GM13977 (cell line): Measurements from ENCODE around the gene C1QA.
"Not testable (repeated sequence)": the region's sequence is repeated elsewhere in the genome, so short reads cannot be mapped to it uniquely, and the experiment has no call there.

Experiments
- DNase-seq: peaks from one replicate; pipeline ENCODE4 v3.0.0; 2012; ENCODE audit warnings: low spot score
- in situ Hi-C: fragments of 300-500 bp; cut with MboI; formaldehyde crosslinking; loops from one replicate; pipeline ENCODE4 v1.12.0; 2022; ENCODE audit warnings: low sequenced_read_pairs, low pct_unique_long_range_greater_than_20kb, mixed read lengths, inconsistent platforms; ENCODE audit not compliant: unreplicated experiment
- TF ChIP-seq, protein P1 (sequence below): IDR thresholded peaks from 2 replicates; pipeline ENCODE4 v1.5.1; 2012; ENCODE audit warnings: mild to moderate bottlenecking, control low read depth; ENCODE audit not compliant: insufficient read depth; ENCODE audit errors: extremely low read depth, missing control alignments

The C1QA gene

DNA sequence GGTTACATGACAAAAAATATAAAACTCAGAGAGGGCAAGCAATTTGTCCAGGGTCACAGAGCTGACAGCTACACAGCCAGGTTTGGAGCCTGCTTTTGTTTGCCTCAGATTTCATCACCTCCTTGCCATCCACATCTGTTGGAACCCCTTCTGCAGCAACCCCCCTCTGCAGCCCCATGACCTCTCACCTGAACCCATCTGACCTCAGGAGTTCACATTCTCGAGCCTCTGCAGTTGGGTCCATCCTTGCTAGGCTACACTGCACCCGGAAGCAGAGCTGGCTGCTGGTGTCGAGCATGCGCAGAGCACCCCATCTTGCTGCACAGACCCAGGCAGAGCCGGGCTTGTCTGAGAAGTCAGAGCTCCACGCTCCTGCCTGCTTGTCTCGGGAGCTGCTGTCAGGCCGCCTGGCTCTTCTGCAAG is 26.6 kb downstream of the C1QA start:
- in situ Hi-C loops = no loop called here
- TF ChIP-seq, protein P1, sequence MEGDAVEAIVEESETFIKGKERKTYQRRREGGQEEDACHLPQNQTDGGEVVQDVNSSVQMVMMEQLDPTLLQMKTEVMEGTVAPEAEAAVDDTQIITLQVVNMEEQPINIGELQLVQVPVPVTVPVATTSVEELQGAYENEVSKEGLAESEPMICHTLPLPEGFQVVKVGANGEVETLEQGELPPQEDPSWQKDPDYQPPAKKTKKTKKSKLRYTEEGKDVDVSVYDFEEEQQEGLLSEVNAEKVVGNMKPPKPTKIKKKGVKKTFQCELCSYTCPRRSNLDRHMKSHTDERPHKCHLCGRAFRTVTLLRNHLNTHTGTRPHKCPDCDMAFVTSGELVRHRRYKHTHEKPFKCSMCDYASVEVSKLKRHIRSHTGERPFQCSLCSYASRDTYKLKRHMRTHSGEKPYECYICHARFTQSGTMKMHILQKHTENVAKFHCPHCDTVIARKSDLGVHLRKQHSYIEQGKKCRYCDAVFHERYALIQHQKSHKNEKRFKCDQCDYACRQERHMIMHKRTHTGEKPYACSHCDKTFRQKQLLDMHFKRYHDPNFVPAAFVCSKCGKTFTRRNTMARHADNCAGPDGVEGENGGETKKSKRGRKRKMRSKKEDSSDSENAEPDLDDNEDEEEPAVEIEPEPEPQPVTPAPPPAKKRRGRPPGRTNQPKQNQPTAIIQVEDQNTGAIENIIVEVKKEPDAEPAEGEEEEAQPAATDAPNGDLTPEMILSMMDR = no peak
- no peak for DNase-seq

DNA sequence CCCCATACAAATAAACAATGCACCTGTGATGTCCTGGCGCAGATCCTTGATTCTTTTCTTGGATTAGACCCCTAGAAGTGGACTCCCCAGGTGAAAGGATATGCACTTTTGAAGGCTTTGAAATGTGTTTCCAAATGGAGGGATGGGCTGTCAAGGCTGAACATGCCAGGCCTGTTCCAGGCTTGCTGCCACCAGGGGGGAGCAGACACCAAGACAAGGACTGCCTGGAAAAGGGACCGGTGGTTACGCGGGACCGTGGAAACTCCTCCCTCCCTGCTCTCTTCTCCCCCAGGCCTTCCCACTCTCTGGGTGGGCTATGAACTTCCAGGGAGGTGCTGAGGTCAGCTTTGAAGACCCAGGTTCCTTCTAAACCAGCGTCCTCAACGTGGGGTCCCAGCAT is 29.3 kb downstream of the C1QA start:
- DNase-seq = no peak
- in situ Hi-C loops = no loop called here
- TF ChIP-seq, protein P1 = no peak

DNA sequence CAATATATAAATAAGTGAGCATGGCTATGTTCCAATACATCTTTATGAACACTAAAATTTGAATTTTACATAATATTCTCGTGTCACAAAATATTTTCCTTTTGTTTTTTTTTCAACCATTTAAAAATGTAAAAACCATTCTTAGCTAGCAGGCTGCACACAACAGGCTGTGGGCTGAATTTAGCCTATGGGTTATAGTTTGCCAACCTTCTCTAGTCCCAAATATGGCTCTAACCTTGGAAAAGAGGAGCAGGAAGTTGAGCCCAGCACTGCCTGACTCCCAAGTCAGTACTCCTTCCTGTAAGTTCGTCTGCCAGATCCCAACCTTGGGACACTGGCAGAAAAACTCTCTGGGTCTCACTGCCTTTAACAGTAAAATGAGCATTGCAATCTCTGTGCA is 30.0 kb downstream of the C1QA start:
- in situ Hi-C loops = no loop called here
- TF ChIP-seq, protein P1 = no peak
- no peak for DNase-seq

DNA sequence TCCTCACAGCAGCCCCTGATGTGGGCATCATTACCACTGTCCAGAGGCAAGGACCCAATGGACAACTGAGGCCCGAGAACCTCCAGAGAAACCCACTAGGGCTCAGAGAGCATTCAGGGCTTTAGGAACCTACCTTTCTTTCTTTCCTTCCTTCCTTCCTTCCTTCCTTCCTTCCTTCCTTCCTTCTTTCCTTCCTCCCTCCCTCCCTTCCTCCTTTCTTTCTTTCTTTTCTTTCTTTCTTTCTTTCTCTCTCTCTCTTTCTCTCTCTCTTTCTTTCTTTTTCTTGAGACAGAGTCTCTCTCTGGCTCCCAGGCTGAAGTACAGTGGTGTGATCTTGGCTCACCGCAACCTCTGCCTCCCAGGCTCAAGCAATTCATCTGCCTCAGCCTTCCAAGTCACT is 32.4 kb downstream of the C1QA start:
- in situ Hi-C loops, DNase-seq: not testable (repeated sequence)

DNA sequence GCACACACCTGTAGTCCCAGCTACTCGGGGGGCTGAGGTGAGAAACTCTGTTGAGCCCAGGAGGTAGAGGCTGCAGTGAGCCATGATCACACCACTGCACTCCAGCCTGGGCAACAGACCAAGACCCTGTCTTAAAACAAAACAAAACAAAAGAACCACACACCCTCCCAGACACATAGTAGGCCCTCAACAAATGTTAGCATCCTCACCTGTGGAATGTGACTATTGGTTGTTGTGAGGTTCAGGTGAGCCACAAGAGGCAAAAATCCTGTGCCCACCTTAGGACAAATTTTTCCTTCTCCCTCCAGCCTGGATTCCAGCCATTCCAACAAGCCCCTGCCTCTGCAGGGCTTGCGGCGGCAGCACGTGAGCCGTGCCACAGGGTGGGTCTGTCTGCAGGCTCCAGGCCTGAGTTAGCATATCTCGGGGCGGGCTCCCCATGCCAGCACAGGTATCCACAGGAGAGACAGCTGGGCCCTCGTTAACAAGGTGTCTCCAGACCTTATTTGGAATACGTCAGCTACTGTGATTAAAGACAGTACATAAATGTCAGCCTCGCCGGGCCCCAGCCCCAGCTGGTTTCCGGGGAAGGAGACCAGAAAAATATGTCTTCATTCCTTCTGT is 34.0 kb downstream of the C1QA start:
- TF ChIP-seq, protein P1 = no peak
- DNase-seq = no peak

DNA sequence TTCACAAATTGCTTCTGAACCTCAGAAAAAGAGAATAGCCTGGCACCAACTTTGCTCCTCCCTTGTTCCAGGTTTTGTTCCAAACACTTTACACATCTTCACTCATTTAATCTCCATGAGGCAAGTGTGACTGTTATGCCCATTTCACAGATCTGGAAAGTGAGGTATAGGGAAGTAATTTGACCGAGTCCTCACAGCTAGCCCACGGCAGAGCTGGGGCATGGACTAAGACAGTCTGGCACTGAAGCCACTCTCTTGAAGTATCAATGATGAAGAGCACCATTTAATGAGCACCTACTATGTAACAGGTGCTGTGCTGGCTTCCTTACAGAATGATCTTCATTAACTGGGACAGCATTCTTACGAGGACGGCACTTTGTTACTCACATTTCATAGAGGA is 35.6 kb downstream of the C1QA start:
- DNase-seq = no peak
- in situ Hi-C loops = no loop called here
- TF ChIP-seq, protein P1 = no peak

More for the DNA sequence above, 34.0 kb downstream of the C1QA start:
- in situ Hi-C loops = no loop called here

DNA sequence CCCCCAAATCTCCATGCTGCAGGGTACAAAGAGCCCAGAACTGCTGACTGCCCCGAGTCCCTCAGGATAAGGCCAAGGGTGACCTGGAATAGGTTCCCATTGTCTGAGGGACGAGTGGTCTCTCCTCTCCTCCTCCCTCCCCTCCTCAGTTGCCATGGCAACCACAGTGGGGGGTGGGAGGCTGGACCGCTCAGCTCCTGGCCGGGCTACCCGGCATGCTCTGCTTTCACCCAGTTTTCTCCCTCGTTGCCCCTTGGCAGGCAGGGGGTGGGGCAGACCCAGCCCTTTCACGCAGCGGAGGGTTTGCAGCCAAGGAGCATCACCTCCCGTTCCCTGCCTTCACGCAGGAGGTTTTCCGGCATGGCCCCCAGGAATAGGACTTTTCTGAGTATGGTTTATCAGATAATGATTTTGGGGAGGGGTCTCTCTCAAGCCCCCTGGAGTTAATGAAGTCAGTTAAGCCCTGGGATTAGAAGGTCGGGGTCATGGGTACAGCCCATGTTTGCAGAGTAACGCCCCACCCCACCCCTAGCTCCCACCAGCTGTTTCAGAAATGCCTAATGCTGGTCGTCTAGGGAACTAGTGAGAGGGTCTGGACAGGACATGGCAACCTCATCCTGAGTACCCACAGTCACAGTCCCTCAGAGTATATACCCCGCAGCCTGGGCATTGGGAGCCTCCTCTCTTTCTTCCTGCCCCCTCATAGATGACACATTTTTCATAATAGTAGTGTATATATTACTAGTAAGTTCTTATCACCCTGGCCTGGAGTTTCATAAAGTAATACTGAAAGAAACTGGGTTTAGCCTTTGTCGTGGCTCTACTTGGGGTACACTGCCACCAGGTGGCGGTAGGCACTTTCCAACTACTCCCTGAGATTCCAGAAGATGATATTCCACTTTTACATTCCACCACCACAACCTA is 37.3 kb downstream of the C1QA start:
- TF ChIP-seq, protein P1 = peak; percentile 67
- DNase-seq = peak; percentile 67
- in situ Hi-C loops = no loop called here
